HG02678 (cell line): Measurements from ENCODE around the gene SH3BP1.
"Not testable (repeated sequence)": the region's sequence is repeated elsewhere in the genome, so short reads cannot be mapped to it uniquely, and the experiment has no call there.

Experiments
- ATAC-seq: cut with Tn5 transposase; IDR thresholded peaks from one replicate; pipeline ENCODE4 v1.9.1; 2021; ENCODE audit warnings: mild to moderate bottlenecking, moderate library complexity; ENCODE audit not compliant: unreplicated experiment

SH3BP1 gene

DNA sequence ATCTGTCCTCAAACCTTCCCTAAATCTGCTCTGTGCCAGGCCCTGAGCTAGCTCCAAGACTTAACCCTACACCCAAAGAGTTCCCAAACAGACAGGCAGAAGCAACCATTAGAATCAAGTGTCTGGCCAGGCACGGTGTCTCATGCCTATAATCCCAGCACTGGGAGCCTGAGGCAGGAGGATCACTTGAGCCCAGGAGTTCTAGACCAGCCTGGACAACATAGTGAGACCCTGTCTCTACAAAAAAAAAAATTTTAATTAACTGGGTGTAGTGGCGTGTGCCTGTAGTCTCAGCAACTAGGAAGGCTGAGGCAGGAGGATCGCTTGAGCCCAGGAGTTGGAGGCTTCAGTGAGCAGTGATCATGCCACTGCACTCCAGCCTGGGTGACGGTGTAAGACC is 17.1 kb downstream of the SH3BP1 start:
- not testable (repeated sequence) for ATAC-seq

GRCh38 chr22:37657590-37658132 is 18.2 kb downstream of the SH3BP1 start:
- ATAC-seq = no peak

DNA sequence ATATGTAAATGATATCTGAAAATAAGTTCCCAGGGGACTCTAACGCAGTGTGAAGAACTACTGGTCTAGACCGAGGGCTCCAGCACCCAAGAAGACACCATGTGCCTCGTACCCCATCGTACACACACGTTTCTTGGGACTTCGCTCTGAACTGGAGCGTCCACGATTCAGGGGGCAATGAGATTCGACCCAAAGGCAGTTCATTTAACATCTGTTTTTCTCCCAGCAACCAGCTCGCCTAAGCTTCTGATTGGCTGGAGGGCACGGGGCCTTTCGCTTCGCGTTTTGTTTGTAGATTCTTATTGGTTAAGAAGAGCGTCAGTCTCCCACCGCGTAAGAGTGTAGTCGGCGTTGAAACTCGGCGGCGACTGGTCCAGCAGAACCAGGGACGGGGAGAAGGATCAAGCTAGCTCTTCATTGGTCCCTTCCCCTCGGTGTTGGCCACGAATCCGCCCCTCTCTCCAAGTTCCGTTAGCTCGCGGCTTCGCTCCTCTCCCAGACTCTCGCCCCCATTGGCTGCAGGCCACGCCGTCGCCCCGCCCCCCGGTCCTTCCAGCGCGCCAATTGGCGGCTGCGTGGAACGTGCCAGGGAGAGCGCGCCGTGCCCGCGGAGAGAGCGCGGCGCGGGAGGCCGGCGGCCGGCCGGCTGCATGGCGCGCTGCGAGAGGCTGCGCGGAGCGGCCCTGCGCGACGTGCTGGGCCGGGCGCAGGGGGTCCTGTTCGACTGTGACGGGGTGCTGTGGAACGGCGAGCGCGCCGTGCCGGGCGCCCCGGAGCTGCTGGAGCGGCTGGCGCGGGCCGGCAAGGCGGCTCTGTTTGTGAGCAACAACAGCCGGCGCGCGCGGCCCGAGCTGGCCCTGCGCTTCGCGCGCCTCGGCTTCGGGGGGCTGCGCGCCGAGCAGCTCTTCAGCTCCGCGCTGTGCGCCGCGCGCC is 18.9 kb downstream of the SH3BP1 start, which contains the start of gene PDXP:
TSS of gene PDXP (plus strand) at position 591 of the 933 bp plus-strand sequence. CDS start at position 651, 60 bp downstream.
- peak; percentile 85 for ATAC-seq

GRCh38 chr22:37659066-37659896 is 19.8 kb downstream of the SH3BP1 start:
- peak; percentile 18 for ATAC-seq

- no peak for ATAC-seq
These were observed 20.6 kb downstream of the SH3BP1 start for GRCh38 chr22:37659897-37660708.

- ATAC-seq = no peak
These were observed 21.2 kb downstream of the SH3BP1 start for GRCh38 chr22:37660709-37661045.

DNA sequence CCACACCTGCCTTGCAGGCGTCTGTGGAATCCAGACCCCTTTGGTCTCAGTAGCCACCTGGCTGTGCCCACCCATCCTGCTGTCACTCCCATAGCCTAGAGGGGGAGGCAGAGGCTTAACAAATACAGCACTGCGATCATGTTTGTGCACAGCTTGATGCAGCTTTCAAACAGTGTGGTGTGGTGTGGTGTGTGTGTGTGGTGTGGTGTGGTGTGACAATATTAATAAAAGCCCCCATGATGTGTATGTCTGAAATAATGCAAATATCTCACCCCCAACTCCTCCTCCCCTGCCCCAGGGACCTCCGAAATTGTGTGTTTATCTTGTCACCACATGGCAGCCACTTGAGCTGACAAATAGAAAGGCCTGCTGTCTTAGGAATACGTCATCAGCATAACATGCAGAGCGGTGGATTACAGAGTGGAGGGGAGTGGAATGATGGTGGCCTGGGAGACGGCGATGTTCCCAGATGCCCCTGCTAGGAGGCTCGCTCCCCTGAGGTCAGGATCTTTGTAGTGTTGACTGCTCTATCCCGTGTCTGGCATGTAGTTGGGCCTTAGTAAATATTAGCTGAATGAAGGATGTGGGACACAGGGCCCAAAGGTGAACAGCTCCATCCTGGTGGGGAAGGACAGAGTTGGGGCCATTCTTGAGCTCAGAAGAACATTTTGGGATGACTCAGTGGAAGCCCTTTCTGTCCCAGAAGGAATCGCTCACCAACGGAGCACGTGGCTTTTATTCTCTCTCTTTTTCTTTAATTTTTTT is 21.9 kb downstream of the SH3BP1 start:
- ATAC-seq = no peak

DNA sequence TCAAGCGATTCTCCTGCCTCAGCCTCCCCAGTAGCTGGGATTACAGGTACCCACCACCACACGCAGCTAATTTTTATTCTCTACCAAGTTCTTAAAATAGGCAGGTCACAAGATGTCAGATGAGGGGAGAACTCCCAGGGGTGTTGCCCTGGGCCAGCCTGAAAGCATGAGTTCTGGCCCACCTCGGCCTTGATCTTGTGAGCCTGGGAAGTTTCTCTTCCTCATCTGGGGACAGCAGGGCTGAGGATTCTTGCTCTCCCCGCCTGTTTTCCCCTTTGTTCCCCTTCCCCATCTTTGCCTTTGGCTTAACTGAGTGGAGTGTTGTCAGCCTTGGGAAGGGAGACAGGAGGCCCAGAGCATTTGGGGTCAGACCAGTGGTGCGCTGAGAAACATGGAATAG is 22.6 kb downstream of the SH3BP1 start:
- no peak for ATAC-seq

GRCh38 chr22:37663521-37664140 is 24.2 kb downstream of the SH3BP1 start:
- no peak for ATAC-seq

DNA sequence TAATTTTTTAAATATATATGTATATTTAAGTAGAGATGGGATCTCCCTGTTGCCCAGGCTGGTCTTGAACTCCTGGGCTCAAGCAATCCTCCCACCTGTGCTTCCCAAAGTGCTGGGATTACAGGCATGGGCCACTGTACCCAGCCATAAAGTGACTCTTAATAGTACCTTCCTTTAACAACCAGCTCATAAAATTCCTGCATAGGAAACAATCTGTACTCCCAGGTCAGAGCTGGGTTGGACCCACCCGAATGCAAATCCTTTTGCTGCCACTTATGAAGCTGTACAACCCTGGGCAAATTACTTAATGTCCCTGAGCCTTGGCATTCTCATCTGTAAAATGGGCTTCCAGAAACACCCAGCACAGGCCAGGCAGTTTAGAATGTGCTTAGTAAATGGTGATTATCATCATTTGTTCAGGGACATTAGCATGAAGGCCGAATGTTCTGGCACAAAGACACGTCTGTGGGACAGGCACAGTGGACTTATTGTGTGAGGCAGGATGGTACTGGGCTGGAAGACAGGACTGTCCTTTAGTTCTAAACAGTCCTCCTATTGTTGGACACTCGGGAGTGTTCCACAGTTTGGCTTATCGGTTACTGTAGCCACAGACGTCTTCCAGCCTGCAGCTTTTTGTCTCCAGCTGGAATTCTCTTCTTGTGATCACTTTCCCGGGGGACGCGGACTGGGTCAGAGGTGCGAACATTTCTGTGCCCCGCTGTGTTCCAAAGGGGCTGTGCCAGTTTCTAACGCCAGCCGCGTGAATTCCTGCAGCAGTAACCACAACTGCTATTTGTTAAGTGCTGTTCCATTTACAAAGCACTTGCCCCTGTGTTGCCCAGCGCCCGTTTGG is 25.0 kb downstream of the SH3BP1 start:
- no peak for ATAC-seq

DNA sequence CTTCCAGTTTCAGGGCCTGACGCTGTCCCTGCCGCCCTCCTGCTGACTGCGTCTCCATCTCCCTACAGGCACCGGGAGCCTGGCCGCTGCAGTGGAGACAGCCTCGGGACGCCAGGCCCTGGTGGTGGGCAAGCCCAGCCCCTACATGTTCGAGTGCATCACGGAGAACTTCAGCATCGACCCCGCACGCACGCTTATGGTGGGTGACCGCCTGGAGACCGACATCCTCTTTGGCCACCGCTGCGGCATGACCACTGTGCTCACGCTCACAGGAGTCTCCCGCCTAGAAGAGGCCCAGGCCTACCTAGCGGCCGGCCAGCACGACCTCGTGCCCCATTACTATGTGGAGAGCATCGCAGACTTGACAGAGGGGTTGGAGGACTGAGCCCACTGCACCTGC is 26.0 kb downstream of the SH3BP1 start:
- ATAC-seq = no peak

DNA sequence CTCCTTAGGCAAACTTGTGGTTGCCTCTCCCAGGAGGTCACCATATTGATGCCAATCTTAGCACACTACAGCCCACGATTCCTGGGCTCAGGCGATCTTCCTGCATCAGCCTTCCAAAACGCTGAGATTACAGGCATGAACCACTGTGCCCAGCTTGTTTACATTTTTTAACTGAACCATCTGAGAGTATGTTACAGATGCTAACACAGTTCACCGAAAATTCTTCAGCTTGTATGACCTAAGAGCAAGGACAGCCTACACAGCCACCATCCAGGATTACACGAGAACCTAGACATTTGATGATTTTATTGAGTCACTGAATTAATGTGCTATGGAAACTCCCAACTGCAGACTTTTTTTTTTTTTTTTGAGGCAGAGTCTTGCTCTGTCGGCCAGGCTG is 30.1 kb downstream of the SH3BP1 start:
- ATAC-seq = no peak

GRCh38 chr22:37672206-37672919 is 32.9 kb downstream of the SH3BP1 start:
- no peak for ATAC-seq

- ATAC-seq = no peak
These were observed 33.5 kb downstream of the SH3BP1 start for GRCh38 chr22:37672920-37673455.

DNA sequence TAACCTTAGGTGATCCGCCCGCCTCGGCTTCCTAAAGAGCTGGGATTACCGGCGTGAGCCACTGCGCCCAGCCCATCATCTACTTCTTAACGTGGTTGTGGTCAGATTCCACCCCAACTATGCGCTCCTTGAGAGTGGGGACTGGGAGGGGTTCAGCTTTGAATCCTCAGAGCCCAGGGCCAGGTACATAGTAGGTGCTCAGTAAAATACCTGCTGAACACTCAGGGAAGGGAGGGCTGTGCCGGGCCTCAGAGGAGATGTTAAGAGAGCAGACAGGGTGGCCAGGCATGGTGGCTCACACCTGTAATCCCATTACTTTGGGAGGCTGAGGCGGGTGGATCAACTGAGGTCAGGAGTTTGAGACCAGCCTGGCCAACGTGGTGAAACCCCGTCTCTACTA is 34.8 kb downstream of the SH3BP1 start:
- no peak for ATAC-seq

DNA sequence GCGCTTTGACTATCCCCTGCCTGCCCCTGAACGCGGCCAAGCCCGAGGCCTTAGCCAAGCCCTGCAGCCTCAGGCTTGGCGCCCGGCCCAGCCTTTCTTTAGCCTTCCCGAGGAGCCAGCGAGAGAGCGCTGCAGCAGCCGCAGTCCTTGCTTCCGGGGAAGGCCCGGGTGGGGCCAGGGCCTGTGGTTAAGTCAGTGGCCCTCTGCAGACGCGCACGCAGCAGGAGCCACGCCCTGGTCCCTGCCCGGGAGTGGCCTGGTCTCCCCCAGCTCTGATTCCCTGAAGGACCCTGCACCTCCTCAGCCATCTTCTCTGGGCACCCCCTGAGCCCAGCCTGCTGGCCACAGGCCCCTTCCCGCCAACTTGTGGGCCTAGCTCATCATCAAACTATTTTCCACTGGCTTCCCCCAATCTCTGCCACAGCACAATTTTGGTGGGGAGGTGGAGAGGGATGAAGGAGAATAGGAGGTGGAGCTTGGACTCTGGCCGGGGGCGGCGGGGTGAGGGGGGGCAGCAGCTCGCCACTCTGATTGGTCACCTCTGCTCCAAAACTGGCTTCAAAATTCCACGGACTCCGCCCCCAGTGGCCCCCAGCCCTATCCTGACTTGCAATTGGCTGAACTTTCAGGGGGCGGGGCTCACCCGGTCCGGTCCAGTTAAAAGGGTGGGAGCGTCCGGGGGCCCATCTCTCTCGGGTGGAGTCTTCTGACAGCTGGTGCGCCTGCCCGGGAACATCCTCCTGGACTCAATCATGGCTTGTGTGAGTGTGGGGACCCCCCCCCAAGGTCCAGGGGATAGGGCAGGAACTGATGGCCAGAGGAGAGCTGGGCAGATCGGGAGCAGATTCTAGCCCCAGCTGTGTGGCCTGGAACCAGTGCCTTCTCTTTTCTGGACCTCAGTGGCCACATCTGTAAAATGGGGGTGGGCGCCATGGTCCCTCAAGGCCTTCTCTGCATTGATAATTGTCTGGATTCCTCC is 35.8 kb downstream of the SH3BP1 start, which contains the start of gene LGALS1:
TSS of gene LGALS1 (plus strand) at position 686 of the 979 bp plus-strand sequence. CDS start at position 753, 67 bp downstream.
- peak; percentile 59 for ATAC-seq
